Measurements from ENCODE around the gene NGB. TPM values are rescaled to one million over a fixed set of nuclear protein-coding genes. Genes with fewer than 3 reads are reported as not detected.

NGB gene
- total RNA-seq, 4 donors from 2014 or later: not detected

DNA sequence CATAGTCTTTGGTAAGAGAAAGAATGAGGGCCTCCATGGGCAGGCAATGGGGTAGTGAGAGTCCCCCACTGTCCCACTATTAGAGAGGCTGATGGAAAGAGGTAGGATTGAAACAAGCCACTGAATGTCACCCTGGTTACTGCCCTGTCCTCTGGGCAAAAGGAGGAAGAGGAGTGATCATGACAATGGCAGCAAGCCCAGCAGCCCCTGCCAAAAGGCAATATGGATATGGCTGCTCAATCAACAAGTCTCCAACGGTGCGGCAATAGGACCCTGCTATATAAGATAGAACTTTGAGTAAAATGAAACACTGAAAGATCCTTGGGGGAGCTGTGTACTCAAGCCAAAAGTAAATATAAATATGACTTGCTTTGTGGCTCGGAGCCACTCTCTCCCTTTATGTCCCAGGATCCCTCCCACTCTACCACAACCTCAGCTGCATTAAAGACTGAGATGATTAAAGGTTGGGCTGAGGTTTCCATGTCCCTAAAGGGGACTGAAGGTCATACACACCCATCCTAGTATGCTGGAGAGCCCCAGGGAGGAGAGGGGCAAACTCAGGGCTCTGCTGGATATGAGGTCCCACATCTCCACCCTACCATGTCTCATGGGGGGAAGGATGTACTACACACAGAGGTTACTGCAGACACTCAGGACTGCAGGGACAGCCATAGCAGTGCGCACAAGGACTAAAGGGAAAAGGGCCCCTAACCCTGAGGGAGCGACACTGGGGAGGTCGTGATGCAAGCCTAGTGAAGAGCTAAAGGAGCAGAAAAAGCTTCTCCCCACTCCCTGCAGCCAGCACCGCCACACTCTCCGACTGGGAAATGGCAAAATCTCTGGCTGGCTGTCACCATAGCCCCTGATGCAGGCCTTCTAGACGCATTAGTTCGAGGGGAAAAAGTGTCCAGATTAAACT lies 43.8 kb upstream of the NGB start:
- TF ChIP-seq, protein P1, sequence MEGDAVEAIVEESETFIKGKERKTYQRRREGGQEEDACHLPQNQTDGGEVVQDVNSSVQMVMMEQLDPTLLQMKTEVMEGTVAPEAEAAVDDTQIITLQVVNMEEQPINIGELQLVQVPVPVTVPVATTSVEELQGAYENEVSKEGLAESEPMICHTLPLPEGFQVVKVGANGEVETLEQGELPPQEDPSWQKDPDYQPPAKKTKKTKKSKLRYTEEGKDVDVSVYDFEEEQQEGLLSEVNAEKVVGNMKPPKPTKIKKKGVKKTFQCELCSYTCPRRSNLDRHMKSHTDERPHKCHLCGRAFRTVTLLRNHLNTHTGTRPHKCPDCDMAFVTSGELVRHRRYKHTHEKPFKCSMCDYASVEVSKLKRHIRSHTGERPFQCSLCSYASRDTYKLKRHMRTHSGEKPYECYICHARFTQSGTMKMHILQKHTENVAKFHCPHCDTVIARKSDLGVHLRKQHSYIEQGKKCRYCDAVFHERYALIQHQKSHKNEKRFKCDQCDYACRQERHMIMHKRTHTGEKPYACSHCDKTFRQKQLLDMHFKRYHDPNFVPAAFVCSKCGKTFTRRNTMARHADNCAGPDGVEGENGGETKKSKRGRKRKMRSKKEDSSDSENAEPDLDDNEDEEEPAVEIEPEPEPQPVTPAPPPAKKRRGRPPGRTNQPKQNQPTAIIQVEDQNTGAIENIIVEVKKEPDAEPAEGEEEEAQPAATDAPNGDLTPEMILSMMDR (IDR thresholded peaks at IDR 0.05; ENCODE audit: low read depth): no peak

DNA sequence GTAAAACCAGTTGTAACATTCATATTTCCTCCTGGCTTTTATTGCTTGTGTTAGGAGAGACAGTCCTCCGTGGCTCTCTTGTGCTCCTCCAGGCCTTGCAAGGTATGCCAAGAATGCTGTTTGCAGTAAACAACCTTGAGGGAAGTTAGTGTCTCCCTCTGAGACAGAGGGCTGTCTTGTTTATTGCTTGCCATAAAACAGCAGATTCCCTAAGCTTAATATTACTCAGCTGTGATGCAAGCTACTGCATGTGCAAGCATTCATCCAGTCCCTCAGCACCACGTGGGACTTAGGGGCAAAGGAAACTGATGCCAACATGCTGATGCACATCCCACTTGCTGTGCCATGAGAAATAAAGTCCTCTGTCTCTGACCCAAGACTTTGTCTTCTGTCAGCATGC lies 43.0 kb upstream of the NGB start:
- TF ChIP-seq, protein P1 (IDR thresholded peaks at IDR 0.05; ENCODE audit: low read depth): no peak

DNA sequence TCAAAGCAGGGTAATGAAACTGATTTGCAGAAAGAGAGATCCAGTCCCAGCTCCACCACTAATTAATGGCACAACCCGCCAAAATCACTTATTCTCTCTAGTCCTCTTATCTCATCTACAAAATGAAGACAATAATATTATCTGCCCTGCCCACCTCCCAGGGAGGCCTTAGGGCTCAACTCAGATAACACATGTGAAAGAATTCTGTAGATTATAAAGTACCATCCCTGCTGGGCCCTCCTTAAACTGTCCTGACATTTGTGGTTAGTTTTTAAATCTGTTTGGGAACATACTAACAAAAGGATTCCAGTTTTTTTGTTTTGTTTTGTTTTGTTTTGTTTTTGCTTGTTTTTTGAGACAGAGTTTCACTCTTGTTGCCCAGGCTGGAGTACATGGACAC lies 42.4 kb upstream of the NGB start:
- TF ChIP-seq, protein P1 (IDR thresholded peaks at IDR 0.05; ENCODE audit: low read depth): no peak

DNA sequence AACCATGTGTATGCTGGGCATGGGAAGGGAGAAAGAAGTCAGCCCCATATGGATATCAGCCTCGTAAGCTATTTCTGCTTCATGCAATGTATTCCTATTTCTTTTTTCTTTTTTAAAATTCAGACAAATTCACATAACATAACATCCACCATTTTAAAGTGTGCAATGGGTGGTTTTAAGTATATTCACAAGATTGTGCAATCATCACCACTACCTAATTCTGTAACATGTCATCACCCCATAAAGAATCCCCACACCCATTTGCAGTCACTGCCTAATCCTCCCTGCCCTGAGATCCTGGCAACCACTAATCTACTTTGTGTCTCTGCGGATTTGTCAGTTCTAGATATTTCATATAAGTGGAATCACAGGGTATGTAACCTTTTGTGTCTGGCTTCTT lies 40.2 kb upstream of the NGB start:
- TF ChIP-seq, protein P1 (IDR thresholded peaks at IDR 0.05; ENCODE audit: low read depth): no peak

DNA sequence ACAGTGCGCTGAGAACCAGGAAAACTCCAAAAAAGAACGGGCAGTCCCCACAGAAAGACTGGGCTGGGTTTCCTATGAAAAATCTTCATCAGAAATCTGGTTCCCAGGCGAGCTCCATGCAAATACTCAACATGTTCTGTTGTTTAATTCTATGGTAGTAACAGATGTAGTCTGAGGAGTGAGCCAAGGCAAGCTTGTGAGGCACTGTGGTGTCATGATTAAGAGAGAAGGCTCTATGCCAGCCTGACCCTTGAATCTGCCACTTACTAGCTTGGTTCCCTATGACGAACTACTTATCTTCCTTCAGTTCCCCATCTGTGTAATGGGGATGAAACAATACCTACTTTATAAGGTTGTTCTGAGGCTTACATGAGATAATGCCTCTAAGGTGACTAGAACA lies 39.0 kb upstream of the NGB start:
- TF ChIP-seq, protein P1 (IDR thresholded peaks at IDR 0.05; ENCODE audit: low read depth): no peak

DNA sequence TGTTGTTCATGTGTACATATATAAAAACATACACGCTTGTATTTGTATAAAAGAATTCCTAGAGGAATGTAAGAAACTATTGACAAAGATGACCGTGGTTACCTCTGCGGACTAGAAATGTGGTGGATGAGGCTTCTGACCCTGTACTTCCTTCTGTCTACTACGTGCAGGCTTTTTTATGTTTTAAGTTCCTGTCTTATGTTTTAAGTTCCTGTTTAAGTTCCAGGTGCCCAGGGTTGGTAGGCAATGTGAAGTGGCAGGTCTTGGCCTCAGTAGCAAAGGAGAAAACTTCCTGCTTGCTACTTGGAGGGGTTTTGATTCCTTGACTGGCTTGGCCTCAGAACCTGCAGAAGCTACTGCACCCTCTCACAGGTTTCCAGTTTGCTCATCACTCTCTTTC lies 38.1 kb upstream of the NGB start:
- TF ChIP-seq, protein P1 (IDR thresholded peaks at IDR 0.05; ENCODE audit: low read depth): no peak

DNA sequence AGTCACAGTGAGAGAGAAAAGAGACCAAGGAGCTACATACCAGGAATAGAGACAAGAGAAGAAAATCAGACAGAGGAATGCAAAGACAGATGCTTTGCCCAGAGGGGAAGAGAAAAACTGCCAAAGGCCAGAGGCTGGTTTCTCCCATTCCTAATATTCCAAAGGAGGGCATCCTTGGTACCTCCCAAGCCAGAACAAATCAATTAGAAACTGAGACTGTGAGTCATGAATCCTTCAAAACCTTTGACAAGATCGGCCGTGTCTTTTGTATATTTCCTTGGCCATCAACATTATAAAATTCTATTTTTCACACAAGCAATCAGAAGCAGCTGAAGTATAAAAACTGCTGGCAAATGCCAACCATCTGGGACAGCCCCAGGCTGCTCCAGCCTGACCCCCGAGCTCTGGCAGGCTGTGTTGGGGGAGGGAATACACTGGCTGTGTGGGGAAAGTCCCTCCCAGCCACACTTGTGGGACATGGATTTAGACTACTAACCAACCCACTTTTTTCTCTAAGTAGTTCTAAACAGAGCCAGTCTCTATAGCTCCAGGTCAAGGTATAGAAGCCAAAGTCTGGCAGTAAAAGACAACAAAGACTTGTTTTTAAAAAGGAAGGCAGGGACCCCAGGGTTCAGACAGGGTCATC lies 36.0 kb upstream of the NGB start:
- TF ChIP-seq, protein P1 (IDR thresholded peaks at IDR 0.05; ENCODE audit: low read depth): no peak

Data from subcutaneous adipose tissue (tissue), 4 donors.